DOHH2 (cell line): Measurements from ENCODE around the gene CRYBG3.

Source experiments
- EZH2phosphoT487 ChIP-seq: fragments of 200-600 bp; sonication (generic); IDR thresholded peaks from 2 replicates; pipeline ENCODE4 v1.6.1; 2017; ENCODE audit warnings: borderline replicate concordance, mild to moderate bottlenecking, antibody characterized with exemption, low read length, moderate library complexity, mixed read lengths
- TF ChIP-seq, protein P1 (sequence below): fragments of 200-600 bp; sonication (generic); IDR thresholded peaks from one replicate; pipeline ENCODE4 v1.5.1; 2014; ENCODE audit warnings: antibody characterized with exemption, mild to moderate bottlenecking, low read depth, low read length; ENCODE audit not compliant: poor library complexity, severe bottlenecking

DNA sequence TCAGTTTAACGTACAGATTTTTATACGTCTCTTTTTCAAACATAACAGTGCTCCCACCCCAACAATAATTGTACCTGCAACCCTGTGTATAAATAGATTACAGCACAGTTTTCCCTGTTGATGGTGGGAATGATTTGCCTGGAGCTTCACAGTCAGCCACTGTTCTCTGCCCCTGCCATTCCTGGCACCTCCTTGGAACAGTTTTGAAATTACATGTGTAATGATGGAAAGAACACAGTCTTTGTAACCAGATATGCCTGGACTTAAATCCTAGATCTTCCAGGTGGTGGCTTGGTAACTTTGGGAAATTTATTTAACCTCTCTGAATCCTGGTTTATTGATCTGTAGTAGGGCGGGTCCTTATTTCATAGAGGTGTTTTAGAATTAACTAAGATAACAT, 27.0 kb downstream of the CRYBG3 start:
- TF ChIP-seq, protein P1, sequence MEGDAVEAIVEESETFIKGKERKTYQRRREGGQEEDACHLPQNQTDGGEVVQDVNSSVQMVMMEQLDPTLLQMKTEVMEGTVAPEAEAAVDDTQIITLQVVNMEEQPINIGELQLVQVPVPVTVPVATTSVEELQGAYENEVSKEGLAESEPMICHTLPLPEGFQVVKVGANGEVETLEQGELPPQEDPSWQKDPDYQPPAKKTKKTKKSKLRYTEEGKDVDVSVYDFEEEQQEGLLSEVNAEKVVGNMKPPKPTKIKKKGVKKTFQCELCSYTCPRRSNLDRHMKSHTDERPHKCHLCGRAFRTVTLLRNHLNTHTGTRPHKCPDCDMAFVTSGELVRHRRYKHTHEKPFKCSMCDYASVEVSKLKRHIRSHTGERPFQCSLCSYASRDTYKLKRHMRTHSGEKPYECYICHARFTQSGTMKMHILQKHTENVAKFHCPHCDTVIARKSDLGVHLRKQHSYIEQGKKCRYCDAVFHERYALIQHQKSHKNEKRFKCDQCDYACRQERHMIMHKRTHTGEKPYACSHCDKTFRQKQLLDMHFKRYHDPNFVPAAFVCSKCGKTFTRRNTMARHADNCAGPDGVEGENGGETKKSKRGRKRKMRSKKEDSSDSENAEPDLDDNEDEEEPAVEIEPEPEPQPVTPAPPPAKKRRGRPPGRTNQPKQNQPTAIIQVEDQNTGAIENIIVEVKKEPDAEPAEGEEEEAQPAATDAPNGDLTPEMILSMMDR, result no peak
- TF ChIP-seq EZH2phosphoT487, result no peak
